ENCODE results near the gene MOB3C.
A peak's percentile ranks its signal among the peaks of the same experiment; 100 is the strongest.

Gene MOB3C

GRCh38 chr1:46603858-46604549, 12.6 kb downstream of the MOB3C start, which contains the start of gene MKNK1:
TSS of gene MKNK1 (minus strand) at chr1:46604268. CDS start at chr1:46583327, 20,941 bp downstream.
- peak; percentile 96 for DNase-seq

GRCh38 chr1:46603481-46603857, 13.1 kb downstream of the MOB3C start:
- no peak for DNase-seq

- DNase-seq, result no peak
Observed at GRCh38 chr1:46601257-46602007, 15.2 kb downstream of the MOB3C start.

- DNase-seq, result no peak
Observed at GRCh38 chr1:46599059-46599970, 17.3 kb downstream of the MOB3C start.

- DNase-seq, result no peak
Observed at GRCh38 chr1:46596846-46597245, 19.8 kb downstream of the MOB3C start.

- DNase-seq, result no peak
Observed at GRCh38 chr1:46596036-46596435, 20.6 kb downstream of the MOB3C start.

GRCh38 chr1:46595127-46595526, 21.5 kb downstream of the MOB3C start:
- DNase-seq, result no peak

- no peak for DNase-seq
Observed at GRCh38 chr1:46594063-46594462, 22.5 kb downstream of the MOB3C start.

- no peak for DNase-seq
Observed at GRCh38 chr1:46592823-46593222, 23.8 kb downstream of the MOB3C start.

GRCh38 chr1:46589529-46589928, 27.1 kb downstream of the MOB3C start:
- no peak for DNase-seq

- DNase-seq, result no peak
Observed at GRCh38 chr1:46587069-46587468, 29.5 kb downstream of the MOB3C start.

- no peak for DNase-seq
Observed at GRCh38 chr1:46585312-46585938, 31.2 kb downstream of the MOB3C start.

GRCh38 chr1:46583494-46583893, 33.1 kb downstream of the MOB3C start:
- DNase-seq, result no peak

- no peak for DNase-seq
Observed at GRCh38 chr1:46582972-46583371, 33.6 kb downstream of the MOB3C start.

- DNase-seq, result no peak
Observed at GRCh38 chr1:46581681-46582455, 34.7 kb downstream of the MOB3C start.

GRCh38 chr1:46580140-46580903, 36.3 kb downstream of the MOB3C start:
- no peak for DNase-seq

- no peak for DNase-seq
Observed at GRCh38 chr1:46577671-46578070, 38.9 kb downstream of the MOB3C start.

GRCh38 chr1:46576596-46576995, 40.0 kb downstream of the MOB3C start:
- no peak for DNase-seq

GRCh38 chr1:46575778-46576177, 40.8 kb downstream of the MOB3C start:
- DNase-seq, result no peak

GRCh38 chr1:46575300-46575699, 41.3 kb downstream of the MOB3C start:
- peak; percentile 77 for DNase-seq

GRCh38 chr1:46571691-46572225, 44.9 kb downstream of the MOB3C start:
- no peak for DNase-seq
